Umbilical cord (tissue), 2 donors: ENCODE results near the gene NUP50. TPM values are rescaled to one million over a fixed set of nuclear protein-coding genes. Genes with fewer than 3 reads are reported as not detected.

Experiments
- DNase-seq: peaks from one replicate; pipeline ENCODE4 v3.0.0-alpha.2; 2015; ENCODE audit warnings: low spot score
- total RNA-seq: library from RNA; depleted of rRNA; stranded (reverse); fragments of >200 nt; gene quantifications from one replicate; pipeline ENCODE4 v1.2.3, GENCODE V29; 2014; ENCODE audit warnings: low replicate concordance; ENCODE audit not compliant: insufficient read depth

The NUP50 gene
- total RNA-seq, 1 donor from 2014 or later, result 43.6 TPM

- DNase-seq, result no peak
Measured at GRCh38 chr22:45194686-45195085, 31.0 kb downstream of the NUP50 start.

GRCh38 chr22:45195616-45196015, 31.9 kb downstream of the NUP50 start:
- no peak for DNase-seq

GRCh38 chr22:45196308-45196707, 32.6 kb downstream of the NUP50 start:
- no peak for DNase-seq

- DNase-seq, result no peak
Measured at GRCh38 chr22:45196926-45197605, 33.3 kb downstream of the NUP50 start.

- DNase-seq, result no peak
Measured at GRCh38 chr22:45197606-45198462, 34.1 kb downstream of the NUP50 start.

- DNase-seq, result no peak
Measured at GRCh38 chr22:45198463-45198795, 34.7 kb downstream of the NUP50 start.

- no peak for DNase-seq
Measured at GRCh38 chr22:45199723-45200122, 36.0 kb downstream of the NUP50 start.

GRCh38 chr22:45200230-45200629, 36.5 kb downstream of the NUP50 start:
- DNase-seq, result no peak

GRCh38 chr22:45200860-45201511, 37.3 kb downstream of the NUP50 start:
- DNase-seq, result no peak

GRCh38 chr22:45201678-45202332, 38.1 kb downstream of the NUP50 start:
- DNase-seq, result no peak

GRCh38 chr22:45202333-45203149, 38.8 kb downstream of the NUP50 start:
- no peak for DNase-seq

GRCh38 chr22:45203150-45203951, 39.6 kb downstream of the NUP50 start:
- no peak for DNase-seq

- DNase-seq, result no peak
Measured at GRCh38 chr22:45204241-45204640, 40.5 kb downstream of the NUP50 start.

- no peak for DNase-seq
Measured at GRCh38 chr22:45204819-45205218, 41.1 kb downstream of the NUP50 start.

- no peak for DNase-seq
Measured at GRCh38 chr22:45205276-45205925, 41.7 kb downstream of the NUP50 start.

- no peak for DNase-seq
Measured at GRCh38 chr22:45206233-45206632, 42.5 kb downstream of the NUP50 start.

GRCh38 chr22:45207533-45207932, 43.8 kb downstream of the NUP50 start:
- DNase-seq, result no peak

- no peak for DNase-seq
Measured at GRCh38 chr22:45207981-45208664, 44.4 kb downstream of the NUP50 start.

- DNase-seq, result no peak
Measured at GRCh38 chr22:45208696-45208992, 44.9 kb downstream of the NUP50 start.
